ENCODE results near the gene TSHZ2. TPM values are rescaled to one million over a fixed set of nuclear protein-coding genes. Genes with fewer than 3 reads are reported as not detected.

Gene TSHZ2
- total RNA-seq, 1 experiment from 2014 or later = 0.07 TPM

GRCh38 chr20:53070224-53070623 lies 98.1 kb downstream of the TSHZ2 start:
- CTCF ChIA-PET = no interaction called here

GRCh38 chr20:53070706-53071392 lies 98.7 kb downstream of the TSHZ2 start:
- POLR2A ChIA-PET = no interaction called here
- Histone ChIP-seq H3K4me1 (ENCODE audit: control insufficient read depth in 1 of 2, insufficient read depth in 2 of 2, low read length in 2 of 2) (no peaks in the 10 kb centered on the region), H2AFZ (ENCODE audit: low read depth, low read length, poor library complexity, severe bottlenecking) (no peak overlapping the region), H4K20me1 (ENCODE audit: insufficient read depth) (no peaks in the 10 kb centered on the region), H3K27me3 (ENCODE audit: insufficient read depth, low read length) (peaks cover 12% of the 10 kb centered on the region; the same call in 1 of the 2 replicates), H3K79me2 (ENCODE audit: insufficient read depth, low read length) (no peaks in the 10 kb centered on the region), H3K4me3 (replicated peaks in 1 of 2; ENCODE audit: low read depth in 1 of 2, low read length in 2 of 2) (no peak overlapping the region), H3K36me3 (ENCODE audit: control insufficient read depth in 1 of 2, insufficient read depth in 2 of 2, low read length in 2 of 2) (no peaks in the 10 kb centered on the region), H3K4me2 (ENCODE audit: low read length) (no peak overlapping the region), H3K9ac (ENCODE audit: low read length) (no peak overlapping the region), H3K9me3 (ENCODE audit: control insufficient read depth in 1 of 2, insufficient read depth in 1 of 2, low read depth in 1 of 2, low read length in 2 of 2) (no peaks in the 10 kb centered on the region), H3K27ac (ENCODE audit: low read depth, low read length) (no peak overlapping the region), H3K9me2 (ENCODE audit: insufficient read depth) (no peaks in the 10 kb centered on the region)
- intact Hi-C loops (cut with micrococcal nuclease) = no loop called here
- CTCF ChIA-PET = no interaction called here
- no TSS peak for BruUV-seq (replicated peaks)
- RAD21 ChIA-PET (ENCODE audit: low non-redundant PET in 1 of 2, low total read pairs in 2 of 2, uncharacterized antibody in 2 of 2, unreplicated experiment in 2 of 2) = no interaction called here
- TF ChIP-seq EGR1 (IDR thresholded peaks at IDR 0.05; ENCODE audit: low read depth) (no peak), SRF (IDR thresholded peaks at IDR 0.05; ENCODE audit: low read depth) (no peak), POLR2AphosphoS5 (IDR thresholded peaks at IDR 0.05; ENCODE audit: low read depth, low read length) (no peak), CBX3 (IDR thresholded peaks at IDR 0.05; ENCODE audit: low read depth) (no peak), SP1 (IDR thresholded peaks at IDR 0.05; ENCODE audit: low read depth) (no peak), RAD21 (IDR thresholded peaks at IDR 0.05; ENCODE audit: low read depth) (no peak)
- DNase-seq (ENCODE audit: low read depth, low spot score) (no peak), ATAC-seq (no peak)

More at GRCh38 chr20:53070224-53070623, 98.1 kb downstream of the TSHZ2 start:
- H3K9me3 ChIP-seq (ENCODE audit: control insufficient read depth in 1 of 2, insufficient read depth in 1 of 2, low read depth in 1 of 2, low read length in 2 of 2) = no peaks in the 10 kb centered on the region
- H3K9ac ChIP-seq (ENCODE audit: low read length) = no peak overlapping the region
- no peak for DNase-seq (ENCODE audit: low read depth, low spot score)
- ChIA-PET POLR2A (no interaction called here), RAD21 (ENCODE audit: low non-redundant PET in 1 of 2, low total read pairs in 2 of 2, uncharacterized antibody in 2 of 2, unreplicated experiment in 2 of 2) (no interaction called here)
- H3K27ac ChIP-seq (ENCODE audit: low read depth, low read length) = no peak overlapping the region
- H3K4me2 ChIP-seq (ENCODE audit: low read length) = no peak overlapping the region
- no peaks in the 10 kb centered on the region for H3K4me1 ChIP-seq (ENCODE audit: control insufficient read depth in 1 of 2, insufficient read depth in 2 of 2, low read length in 2 of 2)
- H3K79me2 ChIP-seq (ENCODE audit: insufficient read depth, low read length) = no peaks in the 10 kb centered on the region
- no peak overlapping the region for H2AFZ ChIP-seq (ENCODE audit: low read depth, low read length, poor library complexity, severe bottlenecking)
- H3K27me3 ChIP-seq (ENCODE audit: insufficient read depth, low read length) = peaks cover 12% of the 10 kb centered on the region; the same call in 1 of the 2 replicates
- no peaks in the 10 kb centered on the region for H4K20me1 ChIP-seq (ENCODE audit: insufficient read depth)
- H3K4me3 ChIP-seq (replicated peaks in 1 of 2; ENCODE audit: low read depth in 1 of 2, low read length in 2 of 2) = no peak overlapping the region
- no TSS peak for BruUV-seq (replicated peaks)
- H3K9me2 ChIP-seq (ENCODE audit: insufficient read depth) = no peaks in the 10 kb centered on the region
- ATAC-seq = no peak
- intact Hi-C loops (cut with micrococcal nuclease) = no loop called here
- no peaks in the 10 kb centered on the region for H3K36me3 ChIP-seq (ENCODE audit: control insufficient read depth in 1 of 2, insufficient read depth in 2 of 2, low read length in 2 of 2)
- TF ChIP-seq CTCF (IDR thresholded peaks at IDR 0.05 in 2 of 3, conservative IDR thresholded peaks at IDR 0.05 in 1 of 3; ENCODE audit: borderline replicate concordance in 1 of 3, insufficient read depth in 1 of 3, low read depth in 2 of 3, low read length in 2 of 3) = no peak

Data from HCT116 (cell line).